ENCODE measurements around the gene AP1M2.

GRCh38 chr19:10566658-10567410, 20.3 kb downstream of the AP1M2 start:
- TF ChIP-seq CTCF (IDR thresholded peaks at IDR 0.05; ENCODE audit: low read length) (no peak), EZH2 (IDR thresholded peaks at IDR 0.05; ENCODE audit: borderline replicate concordance, low read length) (no peak)

Measured in OCI-LY1 (cell line).